Activated naive CD4-positive, alpha-beta T cell treated with Interleukin-2 at 50 U/mL for 16 hours (primary cell): ENCODE results near the gene SPRED2.
"Not testable (repeated sequence)": the region's sequence is repeated elsewhere in the genome, so short reads cannot be mapped to it uniquely, and the experiment has no call there.

Experiments
- DNase-seq: peaks from one replicate; pipeline ENCODE4 v3.0.0-alpha.2; 2020

Gene SPRED2

DNA sequence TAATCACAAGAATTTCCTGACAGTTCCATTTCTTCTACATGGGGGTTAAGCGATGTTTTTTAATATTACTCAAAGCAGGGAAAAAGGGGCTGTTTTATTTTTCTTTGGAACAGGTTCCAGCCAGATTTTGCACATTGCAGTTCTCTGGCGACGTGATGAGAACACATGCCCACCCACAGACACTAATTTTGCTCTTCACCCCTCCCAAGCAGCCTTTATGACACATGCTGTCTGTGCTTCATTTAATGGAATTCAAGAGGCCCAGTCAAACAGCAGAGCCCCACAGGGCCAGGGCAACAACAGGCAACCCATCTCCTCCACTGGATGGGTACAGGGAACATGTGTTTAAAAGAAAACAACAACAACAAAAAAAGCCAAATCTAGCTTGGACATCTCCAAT is 70.8 kb downstream of the SPRED2 start:
- no peak for DNase-seq

DNA sequence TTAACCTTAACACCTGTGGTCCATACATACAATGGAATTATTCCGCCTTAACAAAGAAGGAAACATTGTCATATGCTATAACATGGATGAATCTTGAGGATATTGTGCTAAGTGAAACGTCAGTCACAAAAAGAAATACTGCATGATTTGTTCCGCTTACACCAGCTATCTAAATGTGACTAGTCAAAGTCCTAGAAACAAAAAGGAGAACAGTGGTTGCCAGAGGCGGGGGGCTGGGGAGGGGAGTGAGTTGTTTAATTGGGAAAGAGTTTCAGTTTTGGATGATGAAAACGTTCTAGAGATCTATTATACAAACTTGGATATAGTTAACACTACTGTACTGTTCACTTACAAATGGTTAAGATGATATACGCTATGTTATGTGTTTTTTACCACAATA is 72.0 kb downstream of the SPRED2 start:
- DNase-seq: no peak

DNA sequence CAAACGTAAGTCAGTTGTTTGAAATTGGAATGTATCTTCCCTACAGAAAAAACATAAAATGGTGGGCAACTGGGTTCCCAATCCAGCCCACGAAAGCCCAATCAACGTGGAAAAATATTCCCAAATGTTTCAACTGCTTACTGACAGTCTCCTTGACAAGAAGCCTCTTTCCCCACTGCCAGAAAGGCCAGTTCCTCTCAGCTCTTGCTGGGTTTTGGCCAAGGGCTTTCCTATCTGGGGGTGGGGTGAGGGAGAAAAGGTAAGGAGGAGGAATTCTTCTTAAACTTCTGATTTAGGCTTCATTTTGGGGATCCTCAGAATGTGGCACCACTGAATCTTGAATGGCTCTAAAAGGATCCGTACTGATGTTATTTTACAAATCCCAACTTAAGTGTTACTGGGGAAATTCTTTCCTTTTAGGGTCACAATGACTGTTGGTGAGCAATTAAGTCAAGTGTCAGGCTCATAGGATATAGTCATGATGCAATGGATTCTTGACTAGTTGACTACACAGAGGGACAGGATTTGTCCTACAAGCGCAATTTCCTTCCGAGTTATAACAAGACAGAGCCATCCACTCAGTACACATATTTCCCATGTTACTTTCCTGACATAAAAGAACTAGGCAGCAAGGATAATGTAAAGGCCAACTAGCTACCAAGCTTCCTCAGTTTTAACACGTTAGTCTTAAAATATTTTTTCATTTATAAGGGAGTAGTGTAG is 73.6 kb downstream of the SPRED2 start:
- DNase-seq: no peak

DNA sequence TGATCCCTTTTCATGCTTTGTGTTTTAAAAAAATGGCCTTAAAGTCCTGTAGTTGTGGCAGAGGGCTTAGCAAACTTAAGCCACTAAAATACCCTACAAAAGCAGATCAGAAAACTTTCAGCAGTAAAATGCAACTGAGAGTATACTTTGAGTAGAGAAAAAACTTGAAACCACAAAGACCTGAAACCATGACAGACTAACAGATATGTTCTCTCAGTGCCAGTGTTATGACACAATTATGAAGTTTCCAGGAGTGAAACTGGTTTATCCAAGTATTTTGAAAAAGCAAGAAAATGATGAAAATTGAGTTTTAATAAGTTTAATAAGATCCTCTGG is 74.5 kb downstream of the SPRED2 start:
- no peak for DNase-seq

DNA sequence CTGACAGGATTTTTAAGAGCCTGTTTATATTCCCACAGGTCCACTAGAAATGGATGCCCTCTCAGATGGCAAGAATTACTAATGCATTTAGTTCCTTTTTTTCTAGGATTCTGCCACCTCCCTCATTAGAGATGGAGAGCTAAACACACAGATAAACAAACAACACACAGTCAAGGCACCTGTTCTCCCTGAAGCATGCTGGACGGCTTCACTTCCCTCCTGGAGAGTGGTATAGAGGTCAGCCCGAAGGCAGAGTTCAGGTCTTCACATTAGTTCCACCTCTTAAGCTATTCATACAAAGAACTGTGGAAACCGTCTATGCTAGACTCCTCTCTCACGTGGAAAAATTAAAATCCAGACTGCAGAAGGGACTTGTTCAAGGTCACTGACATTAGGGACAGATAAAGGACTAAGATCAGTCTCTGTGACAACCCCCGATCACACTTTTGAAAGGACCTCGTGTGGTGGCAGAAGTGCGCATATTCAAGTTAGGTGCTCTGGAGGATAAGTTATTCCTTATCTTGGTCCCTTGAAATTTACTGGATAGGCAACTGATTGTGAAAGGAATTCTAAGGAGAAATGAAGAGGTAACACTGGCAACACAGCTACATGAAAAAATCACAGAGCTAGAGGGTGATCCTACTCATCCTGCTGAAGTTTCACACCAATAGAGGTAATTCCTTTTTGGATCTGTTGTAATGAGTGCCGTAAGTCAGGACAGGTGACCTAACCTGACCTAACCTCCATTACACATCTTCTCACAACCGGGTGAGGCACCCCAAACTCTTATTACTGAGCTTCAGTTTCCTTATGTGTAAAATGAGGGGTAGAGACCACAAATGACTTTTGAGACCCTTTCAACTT is 75.1 kb downstream of the SPRED2 start:
- no peak for DNase-seq

DNA sequence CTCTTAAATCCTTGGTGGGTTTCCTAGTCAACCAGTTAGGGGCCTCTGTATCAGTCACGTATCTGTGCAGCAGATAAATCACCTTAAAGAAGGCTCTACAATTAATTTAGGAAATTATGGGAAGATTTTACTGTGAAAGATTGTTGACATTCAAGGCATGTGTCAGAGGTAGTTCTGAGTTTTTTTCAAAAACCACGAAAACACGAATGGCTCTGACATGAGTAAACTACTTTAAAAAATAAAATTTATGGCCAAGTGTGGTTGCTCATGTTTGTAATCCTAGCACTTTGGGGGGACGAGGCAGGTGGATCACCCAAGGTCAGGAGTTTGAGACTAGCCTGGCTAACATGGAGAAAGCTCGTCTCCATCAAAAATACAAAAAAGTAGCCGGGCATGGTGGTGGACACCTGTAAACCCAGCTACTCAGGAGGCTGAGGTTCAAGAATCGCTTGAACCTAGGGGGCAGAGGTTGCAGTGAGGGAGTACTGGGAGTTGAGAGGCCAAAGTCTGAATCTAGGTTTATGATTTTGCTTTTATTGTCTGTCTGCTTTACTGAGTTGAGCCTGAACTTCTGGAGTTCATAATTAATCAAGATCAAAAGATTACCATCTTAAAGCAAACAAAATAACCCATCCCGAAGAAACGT is 77.1 kb downstream of the SPRED2 start:
- DNase-seq: no peak

DNA sequence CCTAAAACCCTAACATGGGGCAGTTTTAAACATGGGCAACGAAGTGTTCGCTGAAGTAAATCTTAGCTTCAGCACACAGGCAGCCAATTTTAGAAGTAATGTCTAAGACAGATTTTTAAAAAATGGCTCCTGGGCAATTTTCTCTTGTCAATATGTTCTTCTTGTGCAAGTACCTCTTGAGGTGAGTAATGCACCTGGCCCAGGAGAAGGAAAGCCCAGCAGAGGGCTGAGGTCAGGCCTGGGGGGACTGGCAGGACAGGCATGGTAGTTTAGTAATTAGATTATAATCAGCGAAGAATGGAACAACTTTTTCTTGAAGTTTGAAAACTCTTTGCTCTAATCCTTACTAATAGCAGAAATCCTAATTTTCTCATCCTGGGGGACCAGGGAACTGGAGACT is 77.6 kb downstream of the SPRED2 start:
- DNase-seq: no peak

DNA sequence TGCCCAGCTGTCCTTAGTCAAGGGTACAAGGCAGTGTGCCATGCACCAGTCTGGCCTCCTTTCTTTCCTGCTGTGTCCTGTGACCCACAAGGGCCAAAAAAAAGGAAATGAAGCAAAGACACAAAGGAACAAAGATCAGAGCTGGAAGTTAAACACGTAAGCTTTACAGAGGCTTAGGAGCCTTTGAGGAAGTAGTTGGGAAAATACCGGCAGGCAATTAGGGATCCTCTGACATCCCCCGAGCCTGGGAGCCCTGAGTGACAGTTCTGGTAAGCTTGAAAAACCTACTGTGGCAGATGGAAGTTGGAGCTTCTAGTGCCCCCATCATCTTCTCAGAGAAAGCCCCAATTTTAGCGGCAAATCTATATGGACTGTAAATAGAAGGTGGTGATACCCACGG is 78.5 kb downstream of the SPRED2 start:
- no peak for DNase-seq

DNA sequence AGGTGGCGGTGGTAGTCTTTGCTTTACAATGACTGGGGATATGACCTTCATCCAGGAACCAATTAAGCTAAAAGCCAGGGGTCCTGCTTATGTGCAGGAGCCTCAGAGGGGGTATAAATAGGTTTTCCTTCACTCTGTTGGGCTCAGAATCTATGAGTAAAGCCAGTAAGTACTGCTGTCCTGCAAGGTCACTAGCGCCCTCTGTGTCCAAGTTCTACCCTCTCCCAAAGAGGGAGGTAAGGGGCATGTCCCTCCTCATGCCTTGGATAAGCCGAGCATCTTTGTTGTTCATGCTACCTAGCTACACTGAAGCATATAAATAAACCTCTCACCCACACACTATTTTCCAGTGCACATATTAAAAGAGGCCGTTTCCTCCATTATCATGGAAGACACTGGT is 79.4 kb downstream of the SPRED2 start:
- no peak for DNase-seq

DNA sequence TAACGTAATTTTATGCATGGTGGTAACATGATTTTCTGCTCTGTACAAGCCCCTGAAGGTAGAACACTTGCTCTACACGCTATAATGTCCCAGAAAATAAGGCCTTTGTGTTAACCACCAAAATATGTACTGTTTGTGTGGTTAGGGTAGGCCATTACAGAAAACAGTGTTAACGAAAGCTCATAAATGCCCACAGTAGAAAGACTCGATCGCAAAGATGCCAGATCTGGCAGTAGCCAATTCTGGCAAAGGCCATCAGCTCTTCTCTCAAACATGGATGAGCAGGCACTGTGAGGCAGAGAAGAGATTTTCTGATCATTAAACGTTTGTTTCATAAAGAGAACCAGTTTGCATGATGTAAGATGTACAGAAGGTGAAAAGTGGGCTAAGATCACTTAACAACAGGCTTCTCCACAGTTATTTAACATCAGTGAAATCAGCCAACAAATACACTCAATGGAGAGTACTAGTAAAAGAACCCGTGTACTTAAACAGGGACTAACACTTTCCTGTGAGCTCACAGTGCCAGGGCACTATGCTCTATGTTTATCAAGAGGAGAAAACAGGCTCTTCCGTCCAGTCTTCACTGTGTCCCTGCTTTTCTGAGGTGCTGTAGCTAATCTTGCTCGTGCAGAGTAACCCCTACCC is 80.3 kb downstream of the SPRED2 start:
- no peak for DNase-seq

DNA sequence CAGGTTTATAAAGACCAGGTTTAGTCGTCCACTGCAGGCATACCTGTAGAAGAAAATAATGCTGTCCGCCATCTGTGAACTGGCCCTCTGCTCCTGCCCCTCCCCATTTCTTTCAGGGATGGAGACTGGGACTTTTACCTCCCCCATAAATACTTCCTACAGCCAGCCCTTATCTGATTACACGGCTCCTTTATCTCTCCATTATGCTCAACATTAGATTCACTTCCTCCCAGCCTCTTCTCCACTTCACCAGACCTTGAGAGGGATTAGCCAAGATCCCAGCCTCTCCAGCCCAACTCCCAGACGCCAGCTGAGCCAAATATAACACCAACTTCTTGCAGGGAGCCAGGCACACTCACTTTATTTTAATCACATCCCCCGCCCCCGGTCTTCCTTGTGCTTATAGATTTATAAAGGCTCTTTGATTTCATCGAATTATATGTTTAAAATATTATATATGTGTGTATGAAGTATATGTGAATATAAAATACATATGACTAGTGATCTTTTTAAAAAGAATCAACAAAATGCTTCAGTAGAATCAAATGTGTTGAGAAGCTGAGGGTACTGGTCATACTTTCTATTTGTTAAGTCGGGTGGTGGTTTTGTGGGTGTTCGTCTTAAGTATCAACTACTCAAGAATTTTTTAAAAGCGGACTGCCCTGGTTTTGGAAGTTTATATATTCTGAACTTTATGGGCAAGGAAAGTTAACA is 81.0 kb downstream of the SPRED2 start:
- DNase-seq: no peak

DNA sequence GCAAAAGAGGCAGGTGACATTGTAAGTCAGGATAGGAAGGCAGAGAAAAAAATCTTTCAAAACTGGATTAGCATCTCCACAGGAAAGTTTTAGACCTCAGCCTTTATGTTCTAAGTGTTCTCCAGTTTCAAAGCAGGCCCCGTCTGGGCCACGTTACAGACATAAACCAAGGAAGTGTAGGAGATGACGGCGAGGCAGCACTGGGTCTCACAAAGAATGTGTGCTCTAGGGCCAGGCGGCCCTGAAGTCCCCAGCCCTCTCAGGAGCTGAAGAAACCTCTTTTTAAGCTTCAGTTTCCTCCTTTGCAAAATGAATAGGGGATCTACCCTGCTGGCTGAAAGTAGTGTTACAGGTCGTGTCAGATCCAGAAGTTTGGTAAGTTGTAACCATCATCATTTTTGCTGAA is 81.7 kb downstream of the SPRED2 start:
- no peak for DNase-seq

DNA sequence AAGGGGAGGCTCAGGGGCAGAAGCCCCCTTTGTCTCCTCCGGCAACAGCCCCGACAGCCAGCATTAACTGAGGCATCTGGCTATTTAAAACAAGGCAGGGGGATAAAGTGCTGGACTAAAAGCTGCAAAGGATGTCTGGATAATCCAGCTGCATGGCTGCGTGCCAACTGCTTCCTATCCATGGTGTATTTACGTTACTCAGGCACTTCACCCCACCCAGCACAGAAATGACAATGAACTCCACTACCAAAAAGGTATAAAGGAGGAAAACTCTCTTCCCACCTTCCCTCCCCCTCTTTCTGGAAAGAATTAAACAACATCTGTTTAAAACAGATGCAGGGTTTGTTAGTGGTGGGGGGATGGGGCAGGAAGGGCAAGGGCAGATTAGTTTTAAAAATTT is 82.5 kb downstream of the SPRED2 start:
- DNase-seq: no peak

DNA sequence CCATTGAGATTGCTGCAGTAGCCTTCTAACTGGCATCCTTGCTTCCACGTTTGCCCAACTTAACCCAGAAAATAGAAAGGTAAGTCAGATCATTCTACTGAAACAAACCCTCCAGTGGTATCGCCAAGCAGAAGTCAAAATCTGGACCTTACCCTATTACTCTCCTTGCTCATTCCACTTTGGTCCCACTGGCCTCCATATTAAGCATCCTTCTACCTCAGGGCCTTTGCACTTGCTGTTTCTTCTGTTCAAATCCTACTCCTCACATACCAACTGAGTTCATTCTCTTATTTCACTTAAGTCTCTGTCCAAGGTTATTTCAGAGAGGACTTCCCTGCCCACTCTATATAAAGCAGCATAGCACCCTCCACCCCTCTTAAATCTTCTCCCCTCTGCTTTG is 84.5 kb downstream of the SPRED2 start:
- DNase-seq: no peak

DNA sequence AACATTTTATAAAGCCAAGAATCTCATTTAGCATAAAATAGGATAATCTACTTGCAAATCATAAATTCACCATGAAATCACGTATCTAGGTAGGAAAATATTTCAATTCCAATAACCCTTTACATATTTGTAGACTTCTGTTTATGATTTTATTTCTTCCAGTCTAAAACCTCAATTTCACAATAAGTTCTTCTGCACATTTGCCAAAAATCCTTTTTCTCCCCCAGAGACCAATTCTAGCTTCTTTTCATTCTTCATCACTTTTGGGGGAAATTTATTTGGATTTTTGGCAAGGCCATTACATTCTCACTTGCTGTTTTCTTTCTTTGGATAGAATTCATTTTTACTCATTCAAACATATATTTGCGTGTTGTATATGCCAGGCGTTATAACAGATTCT is 86.8 kb downstream of the SPRED2 start:
- DNase-seq: no peak

DNA sequence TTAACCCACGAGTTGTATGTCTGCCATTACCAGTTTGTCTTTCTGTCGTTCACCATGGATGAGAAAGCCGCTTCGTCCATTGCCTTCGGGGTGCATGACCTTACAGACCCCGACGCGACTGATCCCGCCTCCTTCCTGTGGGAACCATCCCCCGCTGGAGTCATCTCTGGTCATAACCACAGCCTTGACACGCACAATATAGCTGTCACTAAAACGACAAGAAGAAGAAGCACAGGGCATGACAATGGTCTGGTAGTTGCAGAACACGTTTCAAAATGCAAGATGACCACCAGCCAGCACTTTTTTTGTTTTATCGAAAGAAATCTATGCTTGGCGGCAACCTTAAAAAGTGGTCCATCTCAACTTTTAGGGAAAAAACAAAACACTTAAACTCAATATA is 87.7 kb downstream of the SPRED2 start:
- DNase-seq: no peak

DNA sequence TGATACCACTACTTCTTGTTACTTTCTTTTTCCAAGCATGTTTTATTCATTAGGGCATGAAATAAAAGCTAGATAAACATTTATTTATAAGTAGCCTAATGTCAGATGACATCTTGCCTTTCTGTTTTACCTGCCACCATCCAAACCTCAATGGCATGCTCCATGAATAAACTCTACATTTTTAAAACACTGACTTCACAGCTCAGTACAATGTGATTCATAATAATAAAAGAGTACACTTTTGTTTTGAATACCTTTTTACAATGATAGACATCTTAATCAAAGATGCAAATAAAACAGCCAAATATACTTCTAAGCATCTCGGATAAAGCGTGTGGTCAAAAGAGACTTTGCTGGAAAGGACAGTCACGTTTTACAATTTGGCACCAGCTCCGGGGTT is 88.2 kb downstream of the SPRED2 start:
- DNase-seq: no peak

DNA sequence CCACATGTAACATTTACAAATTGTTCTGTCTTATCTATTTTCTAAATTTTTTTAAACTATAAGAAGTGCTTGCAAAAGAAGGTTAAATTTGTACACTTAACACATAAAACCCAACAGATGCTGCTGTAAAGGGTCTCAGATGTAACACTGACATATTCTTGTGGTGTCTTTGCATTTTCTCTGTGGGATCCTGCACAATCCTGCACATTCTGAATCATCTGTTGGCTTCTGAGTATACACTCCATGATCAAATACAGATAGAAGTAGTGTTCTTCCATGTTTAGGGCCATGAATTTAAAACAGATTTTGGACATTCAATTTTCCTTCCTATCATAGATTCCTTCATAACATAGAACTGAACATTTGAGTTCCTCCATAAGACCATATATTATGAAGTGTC is 89.0 kb downstream of the SPRED2 start:
- no peak for DNase-seq

DNA sequence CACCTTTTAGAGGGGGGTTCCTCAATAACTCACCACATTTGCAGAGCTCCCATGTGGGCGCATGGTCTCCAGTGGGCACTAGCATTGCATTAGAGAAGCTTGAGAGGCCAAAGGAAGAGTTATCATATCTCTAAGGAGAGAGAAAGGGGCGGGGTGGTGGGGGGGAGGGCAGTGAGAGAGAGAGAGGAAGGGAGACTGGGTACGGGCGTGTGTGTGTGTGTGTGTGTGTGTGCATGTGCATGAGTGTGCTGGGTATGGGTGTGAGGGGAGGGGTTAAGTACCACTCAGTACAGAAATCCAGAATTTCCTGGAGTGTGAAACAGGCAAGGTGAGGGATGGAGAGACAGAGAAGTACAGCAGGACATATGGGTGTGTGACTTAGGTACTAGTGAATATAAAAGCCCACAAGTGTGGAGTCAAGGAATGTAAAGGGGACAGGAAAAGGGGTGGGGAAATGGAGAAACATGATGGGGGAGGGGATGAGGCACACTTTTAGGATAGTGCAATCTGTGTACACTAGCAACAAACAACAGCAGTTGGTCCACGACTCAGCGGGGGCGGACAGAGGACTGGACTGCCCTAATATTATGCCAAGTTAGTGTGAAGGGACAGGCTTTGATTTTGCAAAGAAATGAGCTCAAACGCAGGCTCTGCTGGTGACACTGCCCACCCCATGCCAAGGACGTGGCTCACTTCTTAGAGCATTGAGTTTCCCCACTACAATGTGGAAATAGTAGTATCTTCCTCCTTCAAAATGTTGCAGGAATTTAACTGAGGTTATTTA is 91.3 kb downstream of the SPRED2 start:
- no peak for DNase-seq

DNA sequence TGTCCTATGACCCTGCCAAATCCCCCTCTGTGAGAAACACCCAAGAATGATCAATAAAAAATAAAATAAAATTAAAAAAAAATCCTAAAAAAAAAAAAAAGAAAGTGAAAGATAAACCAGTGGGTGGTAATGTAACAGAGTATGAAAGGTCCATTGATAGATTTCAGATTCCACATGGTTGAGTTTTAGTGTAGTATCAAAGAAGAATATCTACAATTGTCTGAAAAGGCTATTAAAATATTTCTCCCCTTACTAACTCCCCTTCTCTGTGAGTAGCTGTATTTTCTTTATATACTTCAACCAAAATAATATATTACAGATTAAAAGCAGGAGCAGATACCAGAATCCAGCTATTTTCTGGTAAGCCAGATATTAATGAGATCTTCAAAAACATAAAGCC is 92.8 kb downstream of the SPRED2 start:
- no peak for DNase-seq

DNA sequence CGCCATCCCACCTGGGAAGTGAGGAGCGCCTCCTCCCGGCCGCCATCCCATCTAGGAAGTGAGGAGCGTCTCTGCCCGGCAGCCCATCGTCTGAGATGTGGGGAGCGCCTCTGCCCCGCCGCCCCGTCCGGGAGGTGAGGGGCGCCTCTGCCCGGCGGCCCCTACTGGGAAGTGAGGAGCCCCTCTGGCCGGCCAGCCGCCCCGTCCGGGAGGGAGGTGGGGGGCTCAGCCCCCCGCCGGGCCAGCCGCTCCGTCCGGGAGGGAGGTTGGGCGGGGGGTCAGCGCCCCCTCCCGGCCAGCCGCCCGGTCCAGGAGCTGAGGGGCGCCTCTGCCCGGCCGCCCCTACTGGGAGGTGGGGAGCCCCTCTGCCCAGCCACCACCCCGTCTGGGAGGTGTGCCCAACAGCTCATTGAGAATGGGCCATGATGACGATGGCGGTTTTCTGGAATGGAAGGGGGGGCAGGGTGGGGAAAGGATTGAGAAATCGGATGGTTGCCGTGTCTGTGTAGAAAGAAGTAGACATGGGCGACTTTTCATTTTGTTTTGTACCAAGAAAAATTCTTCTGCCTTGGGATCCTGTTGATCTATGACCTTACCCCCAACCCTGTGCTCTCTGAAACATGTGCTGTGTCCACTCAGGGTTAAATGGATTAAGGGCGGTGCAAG is 93.4 kb downstream of the SPRED2 start:
- DNase-seq: not testable (repeated sequence)

DNA sequence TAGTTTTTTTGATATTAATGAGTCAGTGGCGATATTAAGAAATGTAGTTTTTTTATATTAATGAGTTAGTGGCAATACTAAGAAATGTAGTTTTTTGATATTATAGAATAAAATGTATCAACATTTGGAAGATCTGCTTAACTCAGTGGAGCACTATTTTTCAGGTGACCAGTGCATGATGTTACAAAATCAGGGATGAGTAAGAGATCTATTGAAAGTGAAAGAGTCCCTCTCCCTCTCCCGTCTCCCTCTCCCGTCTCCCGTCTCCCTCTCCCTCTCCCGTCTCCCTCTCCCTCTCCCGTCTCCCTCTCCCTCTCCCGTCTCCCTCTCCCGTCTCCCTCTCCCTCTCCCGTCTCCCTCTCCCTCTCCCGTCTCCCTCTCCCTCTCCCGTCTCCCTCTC is 94.5 kb downstream of the SPRED2 start:
- not testable (repeated sequence) for DNase-seq
